Mesenchymal stem cell (in vitro differentiated cells and primary cell): ENCODE measurements around the gene MAGEA8.

Experiments used
- DNase-seq: peaks from one replicate; pipeline ENCODE4 v3.0.0-alpha.2; 2013
- H2AFZ ChIP-seq: one replicate; pipeline ENCODE4 v1.6.1; 2013; ENCODE audit warnings: low read depth, mild to moderate bottlenecking, control low read depth, inconsistent platforms, low read length, moderate library complexity
- H2AK5ac ChIP-seq: 2 replicates; pipeline ENCODE4 v1.6.1; 2013; ENCODE audit warnings: low read length, moderate library complexity, mild to moderate bottlenecking, inconsistent platforms; ENCODE audit not compliant: severe bottlenecking
- H2BK120ac ChIP-seq: one replicate; pipeline ENCODE4 v1.6.1; 2013; ENCODE audit warnings: low read depth, mild to moderate bottlenecking, inconsistent platforms, low read length, moderate library complexity
- H2BK12ac ChIP-seq, 2 experiments: one replicate each; pipeline ENCODE4 v1.6.1; 2013; ENCODE audit warnings: inconsistent platforms in 2 of 2, low read length in 2 of 2, mild to moderate bottlenecking in 2 of 2, moderate library complexity in 2 of 2, control low read depth in 1 of 2
- H2BK15ac ChIP-seq: one replicate; pipeline ENCODE4 v1.6.1; 2013; ENCODE audit warnings: mild to moderate bottlenecking, low read depth, inconsistent platforms; ENCODE audit not compliant: poor library complexity, severe bottlenecking
- H2BK5ac ChIP-seq: 2 replicates; pipeline ENCODE4 v1.6.1; 2013; ENCODE audit warnings: low read depth, mild to moderate bottlenecking, low read length, control low read depth, inconsistent platforms; ENCODE audit not compliant: poor library complexity, severe bottlenecking
- H3K14ac ChIP-seq, 2 experiments: one replicate each; pipeline ENCODE4 v1.6.1; 2013; ENCODE audit warnings: inconsistent platforms in 2 of 2, low read length in 2 of 2, control low read depth in 1 of 2, mild to moderate bottlenecking in 1 of 2, moderate library complexity in 1 of 2
- H3K18ac ChIP-seq, 2 experiments: one replicate each; pipeline ENCODE4 v1.6.1; 2013; ENCODE audit warnings: inconsistent platforms in 2 of 2, low read length in 2 of 2, control low read depth in 1 of 2, low read depth in 1 of 2, mild to moderate bottlenecking in 1 of 2
- H3K23ac ChIP-seq, 2 experiments: one replicate each; pipeline ENCODE4 v1.6.1; 2013; ENCODE audit warnings: inconsistent platforms in 2 of 2, low read length in 2 of 2, mild to moderate bottlenecking in 2 of 2, moderate library complexity in 2 of 2, control low read depth in 1 of 2
- H3K27ac ChIP-seq: 2 replicates; pipeline ENCODE4 v1.5.1; 2013; ENCODE audit warnings: mild to moderate bottlenecking, moderate library complexity, low read length, control low read depth, inconsistent platforms; ENCODE audit not compliant: poor library complexity, severe bottlenecking
- H3K27me3 ChIP-seq, 2 experiments: 2 replicates each; pipeline versions ENCODE4 v1.6.1 to v1.7.0; 2013; ENCODE audit warnings: low read length in 2 of 2, mild to moderate bottlenecking in 2 of 2, moderate library complexity in 2 of 2, control low read depth in 1 of 2, inconsistent platforms in 1 of 2; ENCODE audit not compliant: control insufficient read depth in 1 of 2, insufficient read depth in 1 of 2
- H3K36me3 ChIP-seq, 2 experiments: 2 replicates each; pipeline versions ENCODE4 v1.6.1 to v1.7.0; 2013; ENCODE audit warnings: low read length in 2 of 2, control low read depth in 1 of 2, inconsistent platforms in 1 of 2, low read depth in 1 of 2, mild to moderate bottlenecking in 1 of 2; ENCODE audit not compliant: insufficient read depth in 2 of 2, control insufficient read depth in 1 of 2
- H3K4ac ChIP-seq, 2 experiments: one replicate each; pipeline ENCODE4 v1.6.1; 2013; ENCODE audit warnings: inconsistent platforms in 2 of 2, low read length in 2 of 2, mild to moderate bottlenecking in 2 of 2, moderate library complexity in 2 of 2, control low read depth in 1 of 2, low read depth in 1 of 2
- H3K4me1 ChIP-seq: 2 replicates; pipeline ENCODE4 v1.6.1; 2013; ENCODE audit warnings: low read depth, low read length, control low read depth; ENCODE audit not compliant: control insufficient read depth, insufficient read depth
- H3K4me2 ChIP-seq: 2 replicates; pipeline ENCODE4 v1.6.1; 2013; ENCODE audit warnings: low read length, mild to moderate bottlenecking, inconsistent platforms; ENCODE audit not compliant: poor library complexity, severe bottlenecking
- H3K4me3 ChIP-seq, 2 experiments: 2 replicates each; pipeline versions ENCODE4 v1.5.1 to v1.7.0; 2013; ENCODE audit warnings: low read length in 2 of 2, mild to moderate bottlenecking in 2 of 2, control low read depth in 1 of 2, low read depth in 1 of 2; ENCODE audit not compliant: insufficient read depth in 1 of 2
- H3K79me1 ChIP-seq: replicated peaks from 2 replicates; pipeline ENCODE4 v1.6.1; 2013; ENCODE audit warnings: mild to moderate bottlenecking, control low read depth, low read length, inconsistent platforms; ENCODE audit not compliant: poor library complexity, severe bottlenecking
- H3K9ac ChIP-seq: 2 replicates; pipeline ENCODE4 v1.7.0; 2013; ENCODE audit warnings: mild to moderate bottlenecking, low read length, moderate library complexity
- H3K9me3 ChIP-seq: 2 replicates; pipeline ENCODE4 v1.7.0; 2013; ENCODE audit warnings: mild to moderate bottlenecking, low read length; ENCODE audit not compliant: control insufficient read depth
- H4K8ac ChIP-seq: one replicate; pipeline ENCODE4 v1.6.1; 2013; ENCODE audit warnings: inconsistent platforms, mild to moderate bottlenecking, low read length, moderate library complexity
- H4K91ac ChIP-seq: one replicate; pipeline ENCODE4 v1.6.1; 2013; ENCODE audit warnings: mild to moderate bottlenecking, low read length, inconsistent platforms
- WGBS: methylation state at CpG from one replicate; pipeline ENCODE4 v1.1.7; 2013; ENCODE audit warnings: mixed read lengths; 5-methylcytosine and 5-hydroxymethylcytosine counted together

MAGEA8 gene

GRCh38 chrX:149858592-149858991, 22.4 kb upstream of the MAGEA8 start:
- Histone ChIP-seq H3K27me3 (no peaks in the 10 kb centered on the region), H2BK120ac (no peak overlapping the region), H3K4me2 (no peak overlapping the region), H3K18ac (no peak overlapping the region), H3K4me1 (no peaks in the 10 kb centered on the region), H2AK5ac (no peak overlapping the region), H3K23ac (no peak overlapping the region), H2BK12ac (no peak overlapping the region), H3K4ac (no peak overlapping the region), H4K8ac (no peak overlapping the region), H3K27ac (no peak overlapping the region), H2AFZ (no peak overlapping the region), H3K36me3 (no peaks in the 10 kb centered on the region), H3K9me3 (peaks cover 33% of the 10 kb centered on the region), H2BK5ac (no peak overlapping the region), H4K91ac (no peak overlapping the region), H3K79me1 (no peaks in the 10 kb centered on the region), H3K14ac (no peak overlapping the region), H2BK15ac (no peak overlapping the region), H3K9ac (no peak overlapping the region), H3K4me3 (no peak overlapping the region)
- no peak for DNase-seq
- 87% methylated on average over 6 of the region's 6 CpGs for WGBS

GRCh38 chrX:149860445-149860844, 20.5 kb upstream of the MAGEA8 start:
- no peak overlapping the region for H3K18ac ChIP-seq
- H3K23ac ChIP-seq: no peak overlapping the region
- H3K79me1 ChIP-seq: no peaks in the 10 kb centered on the region
- H4K8ac ChIP-seq: no peak overlapping the region
- H3K27me3 ChIP-seq: no peaks in the 10 kb centered on the region
- H4K91ac ChIP-seq: no peak overlapping the region
- no peak overlapping the region for H2BK120ac ChIP-seq
- H2BK5ac ChIP-seq: no peak overlapping the region
- no peak overlapping the region for H3K4me2 ChIP-seq
- no peaks in the 10 kb centered on the region for H3K36me3 ChIP-seq
- no peak overlapping the region for H3K14ac ChIP-seq
- no peak for DNase-seq
- H3K27ac ChIP-seq: no peak overlapping the region
- H3K4me1 ChIP-seq: no peaks in the 10 kb centered on the region
- H2AK5ac ChIP-seq: no peak overlapping the region
- H2BK15ac ChIP-seq: no peak overlapping the region
- no peak overlapping the region for H2BK12ac ChIP-seq
- H3K4me3 ChIP-seq: no peak overlapping the region
- peaks cover 33% of the 10 kb centered on the region for H3K9me3 ChIP-seq
- no peak overlapping the region for H3K4ac ChIP-seq
- H3K9ac ChIP-seq: no peak overlapping the region
- no peak overlapping the region for H2AFZ ChIP-seq

- H2AK5ac ChIP-seq: no peak overlapping the region
- H3K4me1 ChIP-seq: no peaks in the 10 kb centered on the region
- H3K9me3 ChIP-seq: peaks cover 17% of the 10 kb centered on the region
- H3K27ac ChIP-seq: no peak overlapping the region
- no peaks in the 10 kb centered on the region for H3K79me1 ChIP-seq
- H4K8ac ChIP-seq: no peak overlapping the region
- no peaks in the 10 kb centered on the region for H3K36me3 ChIP-seq
- no peak overlapping the region for H3K18ac ChIP-seq
- H4K91ac ChIP-seq: no peak overlapping the region
- no peak overlapping the region for H3K9ac ChIP-seq
- H2BK120ac ChIP-seq: no peak overlapping the region
- no peaks in the 10 kb centered on the region for H3K27me3 ChIP-seq
- no peak overlapping the region for H3K4ac ChIP-seq
- H3K4me2 ChIP-seq: no peak overlapping the region
- no peak overlapping the region for H3K14ac ChIP-seq
- no peak overlapping the region for H2BK12ac ChIP-seq
- no peak overlapping the region for H3K4me3 ChIP-seq
- no peak overlapping the region for H3K23ac ChIP-seq
- no CpG with 5 or more reads among the region's 2 CpGs for WGBS
- H2AFZ ChIP-seq: no peak overlapping the region
- DNase-seq: no peak
- no peak overlapping the region for H2BK15ac ChIP-seq
- no peak overlapping the region for H2BK5ac ChIP-seq
Measured at GRCh38 chrX:149865390-149865789, 15.6 kb upstream of the MAGEA8 start.

- Histone ChIP-seq H3K23ac (no peak overlapping the region), H2BK120ac (no peak overlapping the region), H3K9ac (no peak overlapping the region), H3K4me1 (peaks cover 3% of the 10 kb centered on the region), H3K79me1 (no peaks in the 10 kb centered on the region), H2BK12ac (no peak overlapping the region), H3K14ac (no peak overlapping the region), H4K91ac (no peak overlapping the region), H2AK5ac (no peak overlapping the region), H3K4ac (no peak overlapping the region), H3K36me3 (no peaks in the 10 kb centered on the region), H2AFZ (no peak overlapping the region), H2BK15ac (no peak overlapping the region), H3K27ac (no peak overlapping the region), H4K8ac (no peak overlapping the region), H3K4me3 (no peak overlapping the region), H3K9me3 (no peaks in the 10 kb centered on the region), H3K27me3 (no peaks in the 10 kb centered on the region), H3K4me2 (no peak overlapping the region), H2BK5ac (no peak overlapping the region), H3K18ac (no peak overlapping the region)
- WGBS: no CpG with 5 or more reads among the region's 3 CpGs
- no peak for DNase-seq
Measured at GRCh38 chrX:149867488-149867887, 13.5 kb upstream of the MAGEA8 start.
